SKM-1 (cell line): ENCODE results near the gene ARMH4.

Experiments used
- DNase-seq: peaks from one replicate; lab custom pipeline; 2025; ENCODE audit not compliant: unreplicated experiment; lab: John Stamatoyannopoulos, UW

Gene ARMH4

GRCh38 chr14:58059126-58059525, 92.9 kb downstream of the ARMH4 start:
- DNase-seq: no peak

DNA sequence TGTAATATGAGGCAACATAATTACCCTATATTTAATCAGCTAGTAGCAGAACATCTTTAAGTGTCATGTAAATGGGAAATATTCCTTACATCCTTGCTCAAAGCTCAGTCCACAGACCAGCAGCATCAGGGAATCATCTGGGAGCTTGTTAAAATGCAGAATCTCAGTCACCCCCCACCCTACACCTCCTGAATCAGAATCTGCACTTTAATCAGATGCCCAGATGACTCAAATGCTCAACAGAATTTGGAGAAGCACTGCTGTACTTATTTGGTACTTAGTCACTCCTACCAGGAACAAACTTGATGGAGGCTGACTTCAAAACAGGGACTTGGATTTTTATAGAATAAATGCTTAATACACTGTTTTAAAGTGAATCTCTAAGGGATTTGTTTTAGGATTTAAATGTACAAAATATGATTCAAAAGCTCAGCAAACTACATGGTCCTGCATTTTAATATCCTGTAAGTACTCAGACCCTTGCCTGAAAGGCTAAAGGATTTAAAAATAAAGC, 96.5 kb downstream of the ARMH4 start:
- no peak for DNase-seq

- DNase-seq: no peak
Measured at GRCh38 chr14:58054100-58054499, 97.9 kb downstream of the ARMH4 start.

GRCh38 chr14:58048219-58048618, 103.8 kb downstream of the ARMH4 start:
- no peak for DNase-seq

DNA sequence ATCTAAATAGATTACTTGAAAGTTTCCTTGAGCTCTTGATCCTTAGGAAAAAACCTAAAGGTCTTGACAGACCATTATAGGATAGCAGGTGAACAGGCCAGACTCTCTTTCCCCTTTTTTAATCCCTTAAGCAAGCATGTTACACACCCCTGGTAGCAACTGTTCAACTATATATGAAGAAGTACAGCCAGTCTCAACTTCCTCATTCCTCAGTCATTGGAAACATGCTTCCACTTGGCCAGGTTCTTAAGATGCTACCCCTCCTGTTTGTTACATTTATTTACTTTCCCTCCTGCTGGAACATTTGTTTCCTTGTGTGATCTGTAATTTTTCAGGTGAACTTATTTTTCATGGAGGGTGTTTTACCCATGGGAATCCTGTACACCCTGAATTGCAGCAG, 124.1 kb downstream of the ARMH4 start:
- no peak for DNase-seq

- DNase-seq: no peak
Measured at GRCh38 chr14:58026967-58027366, 125.0 kb downstream of the ARMH4 start.

DNA sequence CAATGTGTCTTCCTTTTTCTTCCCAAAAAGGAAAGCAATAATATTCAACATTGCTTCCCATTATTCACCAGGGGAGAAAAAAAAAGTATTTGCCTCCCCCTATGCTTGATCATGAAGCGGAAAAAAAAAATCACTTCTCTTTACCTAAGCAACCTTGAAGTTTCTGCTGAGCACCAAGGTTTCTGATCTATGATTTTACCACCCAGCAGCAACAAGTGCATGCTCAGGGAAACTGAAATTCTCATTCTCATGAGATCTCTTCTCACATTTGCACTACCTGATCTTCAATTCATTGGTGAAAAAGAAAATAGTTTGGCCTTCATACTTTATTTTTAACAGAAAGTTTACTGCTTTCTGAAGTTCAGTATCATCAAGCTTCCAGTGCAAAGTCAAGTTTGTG, 125.8 kb downstream of the ARMH4 start:
- DNase-seq: no peak

DNA sequence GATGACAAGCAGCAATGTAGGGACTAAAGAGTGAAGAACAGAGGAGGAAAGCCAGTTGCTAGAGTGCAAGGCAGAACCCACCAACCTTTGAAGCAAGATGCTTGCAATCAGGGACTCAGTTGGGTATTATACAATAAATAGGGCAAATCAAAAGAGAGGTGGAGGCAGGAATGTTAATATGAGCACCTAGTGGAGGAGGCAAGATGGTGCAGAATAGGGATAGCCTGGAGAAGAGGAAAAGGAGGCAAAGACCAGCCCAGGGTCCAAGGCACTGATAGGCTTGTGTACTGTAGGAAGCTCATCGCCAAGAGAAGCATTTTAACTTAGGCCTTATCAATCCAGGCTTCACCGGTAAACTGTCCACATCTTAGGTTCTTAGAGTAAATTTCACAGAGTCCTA, 137.2 kb downstream of the ARMH4 start:
- no peak for DNase-seq

DNA sequence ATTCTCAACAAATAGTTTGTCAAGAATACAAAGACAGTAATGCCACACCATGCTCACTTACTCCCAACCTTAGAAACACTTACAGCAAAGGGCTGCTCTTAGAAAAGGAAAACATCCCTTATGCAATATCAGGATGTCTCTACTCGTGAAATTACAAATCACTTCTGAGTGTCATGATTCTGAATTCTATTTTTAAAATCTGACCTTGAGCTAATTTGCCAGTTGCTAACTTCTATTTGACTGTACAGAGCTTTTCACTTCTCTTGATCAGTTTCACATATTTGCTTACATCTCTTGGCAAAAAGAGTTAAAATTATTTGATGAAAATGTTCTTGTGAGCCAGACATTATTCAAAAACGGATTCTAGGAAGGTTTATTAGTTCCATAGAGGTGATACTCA, 149.4 kb downstream of the ARMH4 start:
- no peak for DNase-seq

DNA sequence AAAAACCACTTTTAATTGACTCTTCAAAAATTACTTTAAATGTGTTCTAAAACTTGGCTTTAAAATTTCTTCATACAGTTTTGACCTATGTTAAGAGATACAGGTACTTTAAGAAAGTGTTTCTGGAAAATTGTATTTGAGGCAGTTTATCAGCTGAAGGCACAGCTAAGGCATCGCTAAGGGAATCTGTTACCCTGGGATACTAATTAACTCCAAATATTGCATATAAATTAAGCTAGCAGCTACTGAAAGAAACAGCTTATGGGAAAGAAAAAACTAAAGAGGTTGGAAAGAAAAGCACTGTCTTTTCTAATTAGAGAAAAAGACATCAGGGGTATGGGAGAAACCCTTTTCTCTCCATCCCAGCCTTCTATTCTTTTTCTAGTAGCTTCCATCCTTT, 152.0 kb downstream of the ARMH4 start:
- DNase-seq: no peak

- no peak for DNase-seq
Measured at GRCh38 chr14:57999471-57999870, 152.5 kb downstream of the ARMH4 start.

GRCh38 chr14:57998766-57999165, 153.2 kb downstream of the ARMH4 start:
- DNase-seq: no peak

DNA sequence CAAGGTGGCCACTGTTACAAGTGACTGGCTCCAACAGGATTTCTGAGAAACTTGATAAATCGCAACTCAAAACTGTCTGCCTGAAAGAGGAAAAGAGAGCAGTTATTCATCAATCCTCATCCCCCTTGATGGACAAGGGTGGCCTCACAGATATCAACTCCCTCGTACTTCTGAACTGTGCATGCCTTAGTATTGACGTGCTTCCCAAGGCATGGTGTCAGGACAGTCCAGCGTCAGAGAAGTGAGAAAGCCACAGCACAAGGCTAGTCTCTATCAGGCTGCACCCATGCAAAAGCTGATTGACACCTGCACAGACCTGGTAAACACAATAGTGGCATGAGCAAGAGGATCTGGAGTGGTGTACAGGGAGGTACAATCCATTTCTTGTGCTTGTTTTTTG, 160.7 kb downstream of the ARMH4 start:
- DNase-seq: no peak

- DNase-seq: no peak
Measured at GRCh38 chr14:57988445-57988844, 163.6 kb downstream of the ARMH4 start.

- DNase-seq: no peak
Measured at GRCh38 chr14:57987596-57988300, 164.3 kb downstream of the ARMH4 start.

DNA sequence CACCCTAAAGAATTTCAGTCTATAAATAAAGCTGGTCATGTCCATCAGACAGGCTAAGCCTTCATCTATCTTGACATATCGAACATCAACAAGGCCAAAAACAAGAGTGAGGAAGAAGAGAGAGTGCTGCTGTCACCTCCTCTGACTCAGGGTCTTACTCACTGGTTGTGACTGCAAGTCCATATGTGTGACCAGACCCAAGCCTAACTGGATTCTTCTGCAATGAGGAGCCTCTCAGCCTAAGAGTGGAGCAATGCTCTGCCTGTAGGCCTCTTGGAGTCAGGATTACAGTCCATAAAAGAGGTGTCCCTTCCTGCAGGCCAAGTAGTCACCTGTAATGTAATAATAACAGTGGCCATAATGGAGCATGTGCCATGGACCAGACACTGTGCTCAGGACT, 165.0 kb downstream of the ARMH4 start:
- DNase-seq: no peak

GRCh38 chr14:57982804-57983634, 169.0 kb downstream of the ARMH4 start:
- DNase-seq: no peak

GRCh38 chr14:57981817-57982560, 170.0 kb downstream of the ARMH4 start:
- DNase-seq: no peak

GRCh38 chr14:57979376-57980048, 172.5 kb downstream of the ARMH4 start:
- no peak for DNase-seq

DNA sequence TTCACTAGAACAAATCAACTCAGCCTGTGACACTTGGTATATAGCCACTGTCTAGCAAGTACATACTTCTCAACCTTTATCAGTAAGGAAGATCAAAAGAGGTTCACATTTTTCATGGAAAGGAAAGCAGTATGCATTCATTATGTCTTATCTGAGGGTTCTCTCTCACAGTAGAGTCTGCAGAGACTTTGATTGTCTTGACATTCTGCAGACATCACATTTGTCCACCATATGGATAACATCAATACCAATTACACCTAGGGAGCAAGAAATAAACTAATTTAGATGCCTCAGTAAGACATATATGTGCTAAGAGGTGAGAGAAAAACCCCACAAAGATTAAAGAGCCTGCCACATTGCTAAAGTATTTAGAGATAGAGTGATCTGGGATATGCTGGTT, 175.3 kb downstream of the ARMH4 start:
- no peak for DNase-seq

- DNase-seq: no peak
Measured at GRCh38 chr14:57974896-57975295, 177.1 kb downstream of the ARMH4 start.
